Left kidney (tissue), 8 donors: ENCODE data around the gene TSN. TPM values are rescaled to one million over a fixed set of nuclear protein-coding genes. Genes with fewer than 3 reads are reported as not detected.
"Not testable (repeated sequence)": the region's sequence is repeated elsewhere in the genome, so short reads cannot be mapped to it uniquely, and the experiment has no call there.

Experiments
- DNase-seq: peaks from one replicate; pipeline ENCODE4 v3.0.0-alpha.2; 2013
- long read RNA-seq, 8 donors: transcript quantifications; one replicate each; lab custom pipeline, GENCODE V29; 2026
- polyA plus RNA-seq: library from polyadenylated mRNA; unstranded; fragments of 120-200 nt; gene quantifications from one replicate; pipeline ENCODE4 v1.2.1, GENCODE V29; 2013; ENCODE audit not compliant: insufficient read length

The TSN gene
- polyA plus RNA-seq = 108 TPM
- long read RNA-seq, donor 1, transcript TSN-201 (6 exons, 3,420 nt) = major isoform, 41 of 44 reads
- long read RNA-seq, donor 1, partial matches to known transcripts = 0 of 44 reads
- long read RNA-seq, donor 1, other reads (novel, unspliced or antisense) = 0 of 44 reads
- long read RNA-seq, donor 2, transcript TSN-201 (6 exons, 3,420 nt) = major isoform, 37 of 40 reads
- long read RNA-seq, donor 2, partial matches to known transcripts = 0 of 40 reads
- long read RNA-seq, donor 2, other reads (novel, unspliced or antisense) = 0 of 40 reads
- long read RNA-seq, donor 3, transcript TSN-201 (6 exons, 3,420 nt) = major isoform, 24 of 25 reads
- long read RNA-seq, donor 3, partial matches to known transcripts = 0 of 25 reads
- long read RNA-seq, donor 3, other reads (novel, unspliced or antisense) = 0 of 25 reads
- long read RNA-seq, donor 4, partial matches to known transcripts = 0 of 1 reads
- long read RNA-seq, donor 4, other reads (novel, unspliced or antisense) = 0 of 1 reads
- long read RNA-seq, donor 5, transcript TSN-201 (6 exons, 3,420 nt) = major isoform, 57 of 68 reads
- long read RNA-seq, donor 5, partial matches to known transcripts = 6 of 68 reads
- long read RNA-seq, donor 5, other reads (novel, unspliced or antisense) = 0 of 68 reads
- long read RNA-seq, donor 6, transcript TSN-201 (6 exons, 3,420 nt) = major isoform, 37 of 37 reads
- long read RNA-seq, donor 6, partial matches to known transcripts = 0 of 37 reads
- long read RNA-seq, donor 6, other reads (novel, unspliced or antisense) = 0 of 37 reads
- long read RNA-seq, donor 7, transcript TSN-201 (6 exons, 3,420 nt) = major isoform, 43 of 53 reads
- long read RNA-seq, donor 7, partial matches to known transcripts = 5 of 53 reads
- long read RNA-seq, donor 7, other reads (novel, unspliced or antisense) = 0 of 53 reads
- long read RNA-seq, donor 8, transcript TSN-201 (6 exons, 3,420 nt) = major isoform, 19 of 27 reads
- long read RNA-seq, donor 8, partial matches to known transcripts = 8 of 27 reads
- long read RNA-seq, donor 8, other reads (novel, unspliced or antisense) = 0 of 27 reads

DNA sequence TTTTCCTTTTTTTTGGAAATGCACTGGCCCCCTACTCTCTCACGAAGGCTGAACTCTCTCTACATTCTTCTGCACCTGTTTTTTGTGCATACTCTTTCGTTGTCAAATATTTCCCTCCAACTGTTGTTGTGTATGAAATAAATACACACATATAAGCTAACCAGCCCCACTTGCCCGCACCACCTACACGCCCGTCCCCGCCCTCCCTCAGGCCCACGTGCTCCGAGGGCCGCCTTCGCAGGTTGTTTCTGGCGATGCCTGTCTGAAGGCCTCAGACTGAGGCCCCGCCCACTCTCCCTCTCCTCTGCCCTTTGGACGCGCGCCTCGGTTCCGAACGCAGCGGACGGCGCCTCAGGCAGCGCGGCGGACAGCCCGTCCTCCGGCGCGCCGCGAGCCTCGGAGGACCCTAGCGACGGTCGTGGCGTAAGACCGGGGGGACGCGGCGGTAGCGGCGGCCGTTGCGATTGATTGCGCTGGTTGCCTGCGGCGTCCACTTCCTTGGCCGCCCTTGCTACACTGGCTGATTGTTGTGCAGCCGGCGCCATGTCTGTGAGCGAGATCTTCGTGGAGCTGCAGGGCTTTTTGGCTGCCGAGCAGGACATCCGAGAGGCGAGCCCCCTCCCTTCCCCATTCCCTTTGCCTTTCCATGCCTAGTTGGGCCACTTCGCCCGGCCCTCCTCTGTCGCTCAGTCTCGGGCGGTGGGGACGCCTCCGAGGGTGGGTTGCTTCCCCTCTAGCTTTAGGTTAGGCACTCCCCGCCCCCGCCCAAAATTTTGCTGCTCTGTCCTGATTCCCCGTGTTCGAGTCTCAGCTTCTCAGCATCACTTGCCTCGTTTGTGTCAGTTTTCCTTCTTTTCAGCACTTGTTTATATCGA lies at the start of gene TSN:
TSS of gene TSN (plus strand) at position 415 of the 875 bp plus-strand sequence. CDS start at position 544, 129 bp downstream.
- peak; percentile 98 for DNase-seq

DNA sequence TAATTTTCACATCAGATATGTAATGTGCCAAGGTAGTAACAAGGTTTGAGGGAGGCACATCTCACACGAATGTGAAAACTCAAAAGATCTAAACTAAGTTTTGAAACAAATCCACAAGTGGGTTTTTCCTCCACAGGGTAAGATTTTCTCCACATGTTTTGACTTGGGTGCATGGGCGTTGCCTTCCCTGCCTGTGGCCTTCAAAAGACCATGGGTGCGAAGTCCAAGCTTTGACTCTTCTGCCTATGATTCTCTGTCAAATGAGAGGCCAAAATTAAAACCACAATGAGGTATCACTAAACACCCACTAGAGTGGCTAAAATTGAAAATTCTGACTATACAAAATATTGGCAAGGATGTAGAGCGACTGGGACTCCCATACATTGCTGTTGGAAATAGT lies 49.5 kb upstream of the TSN start:
- DNase-seq = no peak

DNA sequence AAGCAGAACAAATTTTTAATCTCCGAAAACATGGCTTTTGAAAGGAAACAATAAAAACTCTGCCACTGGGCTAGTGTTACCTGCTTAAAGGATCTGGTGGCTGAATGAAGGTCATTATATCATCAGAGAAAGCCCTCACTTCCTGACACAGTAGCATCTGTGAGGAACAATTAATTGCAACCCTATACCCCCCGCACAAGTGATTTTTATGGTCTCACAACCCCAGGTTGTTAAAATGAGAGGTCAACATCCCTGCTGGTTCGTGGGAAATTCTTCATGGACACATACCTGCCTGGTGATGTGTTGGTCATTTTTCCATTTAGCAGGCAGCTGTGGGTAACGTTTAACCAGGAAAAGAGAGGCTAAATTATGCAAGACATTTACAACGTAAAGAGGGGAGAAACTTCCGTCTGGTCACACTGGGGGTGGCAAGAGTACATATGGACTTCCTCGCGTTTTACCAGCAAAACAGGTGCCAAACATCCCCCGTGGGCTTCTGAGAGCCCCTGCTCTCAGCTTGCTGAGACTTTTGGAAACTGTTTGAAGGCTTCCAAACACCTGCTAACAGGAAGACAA lies 48.0 kb upstream of the TSN start:
- peak; percentile 52 for DNase-seq

DNA sequence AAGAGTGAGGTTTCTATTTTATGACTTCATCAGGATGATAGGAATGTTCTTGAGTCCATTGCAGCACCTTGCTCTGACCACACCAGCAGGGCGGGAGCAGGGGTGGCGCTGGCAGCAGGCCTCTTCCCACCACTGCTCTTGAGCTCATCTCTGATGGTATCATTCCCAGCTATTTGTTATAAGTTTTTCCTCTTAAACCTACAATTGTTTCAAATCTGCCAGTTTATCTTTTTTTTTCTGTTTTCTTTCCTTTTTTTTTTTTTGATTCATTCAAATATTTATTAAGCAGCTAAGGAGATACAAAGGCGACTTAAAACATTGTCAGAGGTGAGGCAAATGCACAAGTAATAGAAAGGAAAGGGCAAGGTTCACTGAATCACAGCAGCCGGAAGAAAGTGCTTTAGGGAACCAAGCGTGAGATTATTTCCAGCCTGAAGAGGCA lies 47.5 kb upstream of the TSN start:
- no peak for DNase-seq

DNA sequence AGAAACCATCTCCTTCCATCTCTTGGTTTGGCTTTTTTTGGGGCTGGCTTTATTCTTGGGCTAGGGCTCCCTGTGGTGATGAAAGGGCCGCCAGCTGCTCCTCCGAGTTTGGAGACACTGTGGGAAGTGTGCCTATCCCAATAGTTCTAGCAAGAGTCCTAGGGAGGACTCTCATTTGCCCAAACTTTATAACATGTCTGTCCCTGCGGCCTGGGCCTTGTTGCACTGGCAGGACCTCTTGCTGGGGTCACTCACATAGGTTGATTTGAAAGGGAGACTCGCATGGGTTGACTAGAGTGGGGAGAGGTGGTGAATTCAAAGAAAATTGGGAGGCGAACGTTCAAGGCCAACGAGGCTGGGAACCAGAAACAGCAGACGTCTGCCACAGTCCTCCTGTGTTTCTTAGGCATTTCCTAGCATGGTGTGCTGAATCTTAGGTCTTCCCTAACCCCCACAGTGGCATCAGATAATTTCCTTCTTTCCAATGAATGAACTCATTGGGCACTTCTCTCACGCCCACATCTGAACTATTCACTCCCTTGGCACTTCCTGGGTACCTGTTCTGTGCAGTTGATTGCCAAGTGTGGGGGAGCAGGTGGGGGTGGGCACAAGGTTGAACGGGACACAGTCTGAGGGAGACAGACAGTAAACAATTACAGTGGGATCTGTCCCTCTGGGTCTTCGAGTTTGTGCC lies 45.5 kb upstream of the TSN start:
- no peak for DNase-seq

DNA sequence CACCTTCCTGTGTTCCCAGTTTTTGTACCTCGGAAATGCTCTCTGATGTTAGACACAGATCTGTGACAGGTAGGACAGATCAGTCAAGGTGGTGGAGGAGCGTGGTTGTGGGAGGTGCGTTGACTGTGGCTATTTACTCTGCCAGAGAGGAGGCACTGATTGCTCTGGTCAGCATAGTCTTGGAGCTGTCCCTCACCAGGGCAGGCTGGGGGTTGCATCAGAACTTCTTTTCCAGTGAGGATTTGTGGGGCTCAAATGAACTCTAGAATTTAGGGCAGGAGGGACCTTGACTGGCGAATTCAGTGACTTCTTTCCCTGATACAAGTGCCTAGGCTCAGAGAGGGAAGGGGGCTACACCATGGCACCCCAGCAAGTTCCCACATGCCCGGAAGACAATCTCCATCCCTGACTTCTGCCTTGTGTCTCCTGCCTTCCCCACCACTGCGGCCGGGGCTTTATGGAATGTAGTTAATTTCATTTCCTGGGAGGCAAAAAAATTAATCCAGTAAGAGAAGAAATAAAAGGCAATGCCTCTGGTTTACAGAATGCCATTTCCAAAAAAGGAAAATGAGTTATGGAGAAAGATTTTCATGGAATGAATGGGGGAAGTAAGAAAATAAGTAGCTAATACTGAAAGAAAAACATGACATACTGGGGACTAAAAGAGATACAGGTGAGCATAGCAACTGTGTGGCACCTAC lies 44.8 kb upstream of the TSN start:
- no peak for DNase-seq

DNA sequence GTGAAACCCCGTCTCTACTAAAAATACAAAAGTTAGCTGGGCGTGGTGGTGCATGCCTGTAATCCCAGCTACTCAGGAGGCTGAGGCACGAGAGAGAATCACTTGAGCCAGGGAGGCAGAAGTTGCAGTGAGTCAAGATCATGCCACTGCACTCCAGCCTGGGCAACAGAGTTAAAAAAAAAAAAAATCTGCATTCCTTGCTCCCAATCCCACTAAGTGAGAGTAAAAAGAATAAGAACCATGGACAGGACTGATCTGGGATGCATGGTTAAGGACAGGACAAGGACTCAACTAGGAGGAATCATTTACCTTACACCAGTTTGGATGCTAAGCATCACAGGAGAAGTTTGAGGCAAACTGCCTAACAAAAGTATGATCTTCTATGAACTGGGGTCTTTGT lies 44.0 kb upstream of the TSN start:
- not testable (repeated sequence) for DNase-seq

DNA sequence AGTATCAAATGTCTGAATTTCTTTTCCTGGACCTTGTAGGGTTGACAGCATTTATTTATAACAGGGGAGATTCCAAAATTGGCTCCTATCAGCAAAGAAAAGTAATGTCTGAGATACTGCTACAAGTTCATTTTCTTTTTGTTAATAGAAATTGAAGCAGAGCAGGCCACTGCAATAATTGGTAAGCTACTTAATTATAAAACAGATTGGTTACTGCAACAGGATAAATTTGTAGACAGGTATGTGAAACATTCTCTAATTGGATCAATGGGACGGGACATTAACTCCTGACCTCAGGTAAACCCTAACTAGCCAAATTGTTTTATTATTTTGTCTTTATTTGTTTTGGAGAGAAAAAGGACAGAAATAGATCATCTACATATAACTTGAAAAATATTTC lies 39.3 kb upstream of the TSN start:
- no peak for DNase-seq

DNA sequence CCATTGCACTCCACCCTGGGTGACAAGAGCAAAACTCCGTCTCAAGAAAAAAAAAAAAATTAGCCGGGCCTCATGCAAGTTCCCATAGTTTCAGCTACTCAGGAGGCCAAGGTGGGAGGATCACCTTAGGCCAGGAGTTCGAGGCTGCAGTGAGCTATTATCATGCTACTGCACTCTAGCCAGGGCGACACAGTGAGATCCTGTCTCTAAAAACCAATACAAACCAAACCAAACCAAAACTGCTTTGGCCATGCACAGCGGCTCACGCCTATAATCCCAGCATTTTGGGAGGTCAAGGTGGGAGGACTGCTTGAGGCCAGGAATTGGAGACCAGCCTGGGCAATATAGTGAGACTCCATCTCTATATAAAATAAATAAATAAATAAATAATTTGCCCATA lies 37.9 kb upstream of the TSN start:
- DNase-seq = no peak

DNA sequence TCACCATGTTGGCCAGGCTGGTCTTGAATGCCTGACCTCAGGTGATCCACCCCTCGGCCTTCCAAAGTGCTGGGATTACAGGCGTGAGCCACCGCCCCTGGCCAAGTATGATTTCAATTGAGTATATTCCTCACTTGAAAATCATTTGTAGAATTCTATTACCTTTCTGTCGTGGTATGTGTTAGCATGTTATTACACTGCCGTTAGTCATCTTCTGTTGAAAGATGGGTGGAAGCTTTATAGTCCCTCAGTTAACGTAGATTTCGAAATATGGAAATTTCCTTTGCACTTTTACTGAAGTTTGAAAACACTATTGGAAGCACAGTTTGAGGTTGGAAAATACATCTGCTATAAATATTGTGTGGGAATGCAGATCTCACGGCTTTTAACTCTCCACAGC lies 33.5 kb upstream of the TSN start:
- DNase-seq = no peak

DNA sequence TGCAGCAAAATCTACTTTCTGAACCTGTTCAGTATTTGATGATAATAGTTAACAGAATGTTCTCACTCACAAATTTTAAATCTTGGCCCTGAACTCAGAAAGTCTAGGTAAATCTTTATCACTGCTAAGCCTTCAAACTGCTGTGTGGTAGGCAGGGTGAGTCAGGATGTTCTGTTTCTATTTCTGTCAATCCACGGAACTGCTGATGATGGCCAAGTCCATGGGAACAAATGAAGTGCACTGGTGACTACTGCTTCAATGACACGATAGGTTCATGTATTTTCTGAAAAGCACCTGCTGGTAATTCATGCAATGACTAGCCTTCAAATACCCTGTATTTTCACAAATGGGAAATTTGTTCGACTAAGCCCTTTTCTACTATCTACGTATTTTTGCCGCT lies 33.0 kb upstream of the TSN start:
- no peak for DNase-seq

DNA sequence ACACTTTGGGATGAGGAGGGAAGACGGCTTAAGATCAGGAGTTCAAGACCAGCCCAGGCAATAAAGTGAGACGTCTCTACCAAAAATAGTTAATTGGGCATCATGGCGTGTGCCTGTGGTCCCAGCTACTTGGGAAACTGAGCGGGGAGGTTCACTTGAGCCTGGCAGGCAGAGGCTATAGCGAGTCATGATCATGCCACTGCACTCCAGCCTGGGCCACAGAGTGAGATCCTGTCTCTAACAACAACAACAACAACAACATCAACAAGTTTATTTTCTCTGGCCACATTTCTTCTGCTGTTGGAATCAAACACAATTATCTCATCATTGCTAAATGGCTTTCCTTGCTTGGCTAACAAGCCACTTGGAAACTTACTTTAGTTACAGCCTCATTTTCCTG lies 32.1 kb upstream of the TSN start:
- no peak for DNase-seq

DNA sequence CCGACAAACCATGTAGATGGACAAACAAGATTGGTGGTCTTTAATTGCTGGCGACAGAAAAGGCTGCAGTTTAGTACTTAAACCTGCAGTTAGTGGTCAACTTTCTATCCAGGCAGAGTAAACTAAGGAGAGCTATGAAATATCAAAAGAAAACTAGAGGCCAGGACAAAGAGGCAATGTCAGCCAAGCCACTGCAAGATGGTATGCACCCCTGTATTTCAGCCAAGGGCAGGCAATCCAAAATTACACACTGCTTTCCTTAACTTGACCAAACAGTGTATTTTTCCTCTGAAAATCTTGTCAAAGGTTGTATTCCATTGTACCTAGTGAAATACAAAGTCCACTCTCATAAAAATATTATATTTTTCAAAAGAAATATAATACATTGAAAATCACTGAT lies 28.1 kb upstream of the TSN start:
- no peak for DNase-seq

DNA sequence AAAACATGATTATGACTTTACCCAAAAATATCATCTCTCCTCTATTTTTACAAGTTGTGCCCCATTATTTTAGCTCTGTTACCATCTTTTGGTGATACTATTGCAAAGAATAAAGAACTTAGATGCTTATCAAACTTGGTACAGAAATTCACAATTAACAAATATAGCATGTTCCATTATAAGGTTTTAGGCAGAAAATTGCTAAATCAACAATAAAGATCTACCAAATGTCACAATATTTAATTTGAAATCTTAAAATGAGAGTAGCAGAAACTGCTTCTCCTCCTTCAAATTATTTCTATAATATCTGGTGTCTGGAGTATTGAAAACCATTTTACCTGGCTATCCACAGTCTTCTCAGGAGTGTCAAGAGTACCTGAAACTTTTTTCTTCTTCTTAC lies 27.5 kb upstream of the TSN start:
- DNase-seq = no peak

DNA sequence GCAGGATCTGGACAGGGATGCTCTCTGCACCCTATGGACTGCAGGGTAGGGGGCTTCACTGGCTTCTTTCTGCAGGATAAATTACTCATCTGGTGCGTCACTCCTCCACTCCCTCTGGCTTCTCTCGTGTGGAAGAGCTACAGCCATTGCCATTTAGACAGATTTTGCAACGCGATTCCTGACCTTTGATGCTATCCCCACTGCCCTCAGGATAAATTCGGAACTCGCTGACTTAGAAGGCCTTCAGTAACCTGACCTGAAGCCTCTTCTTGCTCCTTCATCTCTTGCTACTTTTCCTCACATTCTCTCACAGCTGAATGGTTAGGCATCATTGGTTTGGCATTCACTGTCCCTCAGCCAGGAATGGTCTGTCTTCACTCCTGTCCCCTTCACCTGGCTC lies 24.1 kb upstream of the TSN start:
- DNase-seq = no peak

DNA sequence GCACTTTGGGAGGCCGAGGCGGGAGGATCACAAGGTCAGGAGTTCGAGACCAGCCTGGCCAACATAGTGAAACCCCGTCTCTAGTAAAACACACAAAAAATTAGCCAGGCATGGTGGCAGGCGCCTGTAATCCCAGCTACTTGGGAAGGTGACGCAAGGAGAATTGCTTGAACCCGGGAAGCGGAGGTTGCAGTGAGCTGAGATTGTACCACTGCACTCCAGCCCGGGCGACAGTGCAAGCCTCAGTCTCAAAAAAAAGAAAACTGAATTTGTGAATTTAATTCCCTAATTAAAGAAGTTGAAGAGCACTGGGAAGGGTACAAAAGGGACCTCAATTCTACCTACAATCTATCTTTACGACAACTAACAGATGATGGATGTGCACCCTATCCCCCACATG lies 20.9 kb upstream of the TSN start:
- DNase-seq = not testable (repeated sequence)

DNA sequence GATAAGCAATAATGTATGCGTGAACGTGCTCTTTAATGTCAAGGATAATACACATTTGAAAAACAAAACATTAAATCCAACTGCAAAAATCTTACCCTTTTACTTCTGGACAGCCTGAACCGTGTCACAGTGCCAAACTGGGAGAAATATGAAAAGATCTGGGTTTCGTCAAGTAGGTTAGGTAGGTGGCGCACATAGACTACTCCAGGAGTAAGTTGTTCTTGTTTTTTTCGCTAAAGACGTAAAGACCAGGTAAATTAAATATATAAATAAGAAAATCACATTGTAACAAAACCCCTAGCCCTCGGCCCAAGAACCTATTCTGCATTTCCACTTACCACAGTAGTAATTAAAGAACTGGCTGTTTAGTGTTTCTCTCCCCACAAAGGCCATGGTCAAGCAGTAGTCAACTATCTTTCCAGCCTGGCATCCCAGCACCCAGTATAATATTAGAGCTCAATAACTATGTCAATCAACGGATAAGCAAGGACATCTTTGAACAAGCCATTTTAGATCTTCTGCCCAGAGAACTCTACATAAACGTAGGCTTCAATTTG lies 19.9 kb upstream of the TSN start:
- no peak for DNase-seq

DNA sequence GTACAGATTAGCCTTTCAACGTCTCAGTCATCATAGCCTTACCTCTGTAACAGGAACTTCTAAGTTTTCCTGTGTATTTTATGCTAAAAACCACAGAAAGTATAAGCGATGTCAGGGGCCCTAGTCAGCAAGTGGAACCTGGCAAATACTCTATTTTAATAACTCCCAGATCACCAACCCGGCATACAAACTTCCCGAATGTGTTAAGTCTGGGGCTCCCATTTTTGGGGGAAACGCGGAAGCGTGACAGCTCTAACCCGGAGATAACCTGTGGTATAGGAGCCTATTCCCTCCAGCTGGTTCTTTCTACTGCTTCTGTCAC lies 19.4 kb upstream of the TSN start:
- DNase-seq = no peak

DNA sequence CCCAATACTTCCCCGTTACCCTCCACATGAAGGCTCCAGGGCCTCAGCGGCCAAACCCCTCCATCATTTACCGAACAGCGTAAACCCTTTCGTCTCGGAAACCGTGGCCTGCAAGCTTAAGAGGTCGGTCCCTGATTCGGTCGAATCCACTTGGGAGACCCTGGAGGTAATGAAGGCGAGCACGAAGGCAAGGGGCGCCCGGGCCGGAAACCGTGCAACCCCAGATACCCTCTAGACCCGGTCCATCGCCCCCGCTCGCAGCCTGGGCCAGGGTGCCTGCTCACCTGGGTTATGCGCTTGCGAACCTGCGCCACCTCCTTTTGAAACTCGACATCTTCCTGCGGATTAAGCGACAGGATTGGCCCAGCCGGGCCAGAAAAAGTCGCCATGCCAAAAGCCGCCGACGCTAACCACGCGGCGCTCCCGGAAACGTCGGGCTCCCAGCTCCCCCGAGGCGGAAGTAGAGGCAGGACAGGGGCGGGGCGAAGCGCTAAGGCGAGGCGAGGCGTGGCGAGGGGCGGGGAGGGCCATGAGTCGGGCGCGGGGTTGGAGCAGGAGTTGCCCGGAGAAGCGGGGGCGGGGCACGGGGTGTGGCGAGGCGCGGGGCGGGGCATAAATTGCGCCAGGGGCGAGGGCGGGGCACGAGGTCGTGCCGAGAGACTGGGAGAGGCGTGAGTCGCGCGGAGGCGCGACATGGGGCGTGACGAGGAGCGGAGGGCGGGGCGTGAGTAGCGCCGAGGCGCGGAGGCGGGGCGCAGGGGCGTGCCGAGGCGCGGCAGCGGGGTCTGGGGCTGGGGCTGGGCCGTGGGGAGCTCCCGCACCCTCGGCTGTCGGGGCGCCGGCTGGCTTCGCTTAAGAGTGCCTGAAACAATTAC lies 18.8 kb upstream of the TSN start, which contains the start of gene NIFK:
TSS of gene NIFK (minus strand) at position 414 of the 875 bp plus-strand sequence. CDS start at position 389, 25 bp downstream.
- peak; percentile 97 for DNase-seq
